GM19468 (cell line): ENCODE measurements around the gene ETS1.

ENCODE experiments used
- ATAC-seq: cut with Tn5 transposase; IDR thresholded peaks from one replicate; pipeline ENCODE4 v1.9.1; 2021; ENCODE audit warnings: mild to moderate bottlenecking, moderate library complexity, moderate number of reproducible peaks; ENCODE audit not compliant: unreplicated experiment; ENCODE audit errors: extremely low read depth

Gene ETS1

DNA sequence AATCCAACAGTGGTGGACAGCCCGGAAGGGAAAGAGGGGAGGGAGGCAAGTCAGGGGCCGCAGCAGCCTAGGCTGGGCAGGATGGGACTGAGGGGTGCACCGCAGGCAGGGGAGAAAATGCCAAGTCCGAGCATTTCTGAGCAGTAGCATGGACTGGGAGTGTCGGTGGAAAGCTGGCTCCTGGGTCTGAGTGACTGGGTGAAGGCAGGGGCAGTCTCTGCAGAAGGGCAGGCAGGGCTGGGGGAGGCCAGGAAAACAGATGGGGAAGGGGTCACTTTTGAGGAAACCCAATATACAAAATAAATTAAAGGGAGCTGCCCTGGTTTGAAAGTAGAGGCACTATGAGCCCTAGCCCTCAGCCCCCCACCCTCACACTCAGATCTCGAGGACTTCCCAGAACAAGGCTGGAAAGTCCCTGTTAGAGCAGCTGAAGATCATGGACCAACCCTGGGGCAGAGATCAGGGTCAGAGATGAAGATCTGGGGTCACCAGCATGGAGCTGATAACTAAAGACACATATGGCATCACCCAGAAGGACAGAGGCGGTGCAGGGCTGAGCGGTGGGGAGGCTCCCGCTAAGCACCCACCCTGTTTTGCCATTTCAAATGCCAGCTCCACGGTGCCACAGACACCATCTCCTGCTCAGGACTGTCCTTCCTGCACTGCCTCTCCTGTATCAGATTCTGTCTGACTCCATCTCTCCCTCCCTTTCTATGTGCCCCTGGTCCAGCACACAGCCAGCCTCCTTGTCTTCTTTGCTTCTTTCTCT is 32.4 kb upstream of the ETS1 start:
- ATAC-seq: no peak

DNA sequence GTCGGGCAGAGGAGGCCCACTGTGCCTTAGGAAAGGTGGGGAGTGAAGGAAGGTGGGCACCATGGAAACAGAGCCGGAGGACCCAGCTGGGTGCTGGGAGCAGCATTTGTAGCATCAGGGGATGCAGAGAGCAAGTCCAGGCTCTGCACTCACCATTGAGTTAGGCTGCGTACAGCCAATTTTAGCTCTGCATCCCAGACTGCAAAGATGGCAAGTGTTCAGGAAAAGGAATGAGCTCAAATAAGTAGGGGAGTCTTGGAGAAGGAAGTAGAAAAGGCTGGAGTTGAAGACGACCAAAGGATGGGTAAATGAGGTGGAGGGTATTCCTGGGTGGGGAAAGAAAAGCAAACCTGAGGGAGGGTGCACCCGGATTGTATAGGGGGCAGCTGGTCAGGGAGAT is 31.6 kb upstream of the ETS1 start:
- no peak for ATAC-seq

DNA sequence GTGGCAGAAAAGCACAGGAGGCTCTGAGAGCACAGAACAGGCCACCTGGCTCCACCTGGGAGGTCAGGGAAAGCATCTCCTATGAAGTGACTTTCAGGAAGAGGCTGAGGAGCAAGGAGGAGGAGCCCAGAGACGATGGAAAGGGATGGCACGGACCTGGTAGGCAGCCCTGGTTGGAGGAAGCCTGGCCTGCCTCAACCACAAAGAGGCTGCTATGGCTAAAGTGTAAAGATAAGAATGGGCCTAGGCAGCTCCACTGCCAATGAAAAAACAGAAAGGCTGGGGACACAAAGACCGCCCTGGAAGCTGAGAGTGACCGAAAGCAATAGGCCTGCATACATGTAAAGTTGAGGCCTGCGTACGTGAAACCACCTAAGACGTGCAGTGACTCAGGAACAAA is 31.2 kb upstream of the ETS1 start:
- no peak for ATAC-seq

DNA sequence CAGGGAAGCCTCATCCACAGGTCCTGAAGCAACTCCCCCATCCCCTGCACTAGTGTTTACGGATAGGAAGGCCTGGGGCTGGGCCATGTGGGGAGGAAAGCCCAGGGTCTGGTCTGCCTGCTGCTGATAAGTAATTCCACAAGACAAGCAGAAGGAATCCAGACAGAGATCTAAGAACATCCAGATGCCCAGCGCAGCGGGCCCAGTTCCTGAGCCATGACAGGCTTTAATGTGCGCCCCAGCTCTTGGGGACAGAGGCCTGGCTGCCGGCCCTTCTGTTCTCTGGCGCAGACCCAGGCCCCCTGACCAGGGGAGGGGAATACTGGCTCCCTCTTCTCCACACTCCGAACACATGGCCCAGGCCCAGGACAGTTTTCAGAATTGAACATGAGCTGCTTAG is 28.8 kb upstream of the ETS1 start:
- no peak for ATAC-seq

DNA sequence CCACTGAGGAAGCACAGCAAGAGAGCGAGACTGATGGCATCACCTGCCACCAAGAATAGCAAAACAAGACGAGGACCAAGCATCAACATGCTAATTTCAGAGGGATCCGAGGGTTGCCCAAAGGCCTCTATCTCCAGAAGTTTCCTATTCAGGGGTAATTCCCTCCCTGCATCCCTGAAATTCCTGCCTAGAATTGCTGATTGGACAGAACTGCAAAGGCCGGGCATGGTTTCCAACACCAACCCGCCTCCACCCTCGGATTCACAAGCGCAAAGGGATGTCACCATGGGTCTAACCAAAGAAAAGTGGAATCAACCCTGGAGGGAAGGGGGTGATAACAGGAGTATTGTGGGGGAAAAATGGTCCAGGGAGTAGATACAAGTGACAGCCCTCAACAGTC is 28.3 kb upstream of the ETS1 start:
- ATAC-seq: no peak

DNA sequence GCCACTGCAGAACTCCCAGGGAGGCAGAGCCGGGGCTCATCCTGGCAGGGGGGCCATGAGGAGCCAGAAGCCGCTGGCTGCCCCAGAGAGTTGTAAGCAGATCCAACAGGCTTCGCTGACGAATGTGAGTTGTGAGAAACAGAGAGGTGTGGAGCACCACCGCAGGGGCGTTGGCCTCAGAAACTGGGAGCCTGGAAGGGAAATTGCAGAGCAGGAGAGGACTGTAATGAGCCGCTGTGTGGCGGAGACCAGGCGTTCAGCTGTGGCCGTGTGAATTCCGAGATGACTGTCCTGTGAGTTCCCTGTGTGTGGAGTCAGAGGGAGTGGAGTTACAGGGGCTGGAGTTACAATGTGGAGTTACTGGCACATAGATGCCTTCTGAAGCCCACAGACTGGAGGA is 27.7 kb upstream of the ETS1 start:
- ATAC-seq: no peak

DNA sequence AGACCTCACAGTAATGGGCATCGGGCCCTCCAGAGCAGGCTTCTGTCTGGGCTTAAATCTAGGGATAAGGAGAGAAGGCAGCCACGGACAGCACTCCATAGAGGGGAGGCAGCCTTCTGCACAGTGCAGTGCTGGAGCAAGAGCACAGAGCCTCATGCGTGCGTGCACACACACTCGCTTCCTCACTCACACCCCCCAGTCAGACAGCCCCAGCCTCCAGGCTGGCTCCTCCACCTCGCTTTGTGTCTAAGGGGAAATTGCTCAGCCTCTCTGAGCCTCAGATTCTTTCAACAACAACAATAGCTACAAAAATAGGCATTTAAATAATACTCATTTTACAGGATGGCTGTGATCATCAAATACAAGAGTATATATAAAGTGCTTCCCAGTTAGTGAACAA is 26.7 kb upstream of the ETS1 start:
- ATAC-seq: no peak

DNA sequence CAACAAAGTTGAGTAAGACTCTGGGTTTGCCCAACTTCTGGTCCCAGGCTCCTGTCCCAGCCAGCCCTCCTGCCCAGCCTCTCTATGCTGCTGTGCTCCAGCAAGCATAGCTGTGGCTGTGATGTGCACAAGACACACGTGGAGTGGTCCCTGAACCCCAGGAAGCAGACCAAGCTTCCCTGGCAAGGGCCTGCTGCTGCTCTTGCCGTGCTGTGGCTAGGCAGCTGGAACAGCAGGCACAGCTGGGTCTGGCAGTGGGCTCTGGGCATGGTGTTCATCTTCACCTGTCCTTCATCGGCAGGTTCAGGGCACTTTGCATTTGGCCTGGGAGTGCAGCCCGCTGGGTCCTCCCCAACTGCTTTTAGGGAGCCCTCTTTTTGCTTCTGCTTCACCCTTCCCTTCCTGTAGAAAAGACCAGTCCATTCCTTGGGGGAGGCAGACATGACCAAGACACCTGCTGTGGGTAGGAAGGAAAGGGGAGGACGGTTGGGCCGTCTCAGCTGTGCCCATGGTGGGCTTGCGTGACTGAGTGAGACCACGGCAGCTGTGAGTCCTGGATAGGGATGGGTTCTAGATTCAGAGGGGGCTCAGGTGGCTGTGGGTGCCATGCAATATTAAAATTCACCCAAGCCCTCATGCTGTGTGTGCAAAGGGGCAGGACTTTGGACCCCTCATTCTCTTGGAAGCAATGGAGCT is 26.1 kb upstream of the ETS1 start:
- no peak for ATAC-seq

DNA sequence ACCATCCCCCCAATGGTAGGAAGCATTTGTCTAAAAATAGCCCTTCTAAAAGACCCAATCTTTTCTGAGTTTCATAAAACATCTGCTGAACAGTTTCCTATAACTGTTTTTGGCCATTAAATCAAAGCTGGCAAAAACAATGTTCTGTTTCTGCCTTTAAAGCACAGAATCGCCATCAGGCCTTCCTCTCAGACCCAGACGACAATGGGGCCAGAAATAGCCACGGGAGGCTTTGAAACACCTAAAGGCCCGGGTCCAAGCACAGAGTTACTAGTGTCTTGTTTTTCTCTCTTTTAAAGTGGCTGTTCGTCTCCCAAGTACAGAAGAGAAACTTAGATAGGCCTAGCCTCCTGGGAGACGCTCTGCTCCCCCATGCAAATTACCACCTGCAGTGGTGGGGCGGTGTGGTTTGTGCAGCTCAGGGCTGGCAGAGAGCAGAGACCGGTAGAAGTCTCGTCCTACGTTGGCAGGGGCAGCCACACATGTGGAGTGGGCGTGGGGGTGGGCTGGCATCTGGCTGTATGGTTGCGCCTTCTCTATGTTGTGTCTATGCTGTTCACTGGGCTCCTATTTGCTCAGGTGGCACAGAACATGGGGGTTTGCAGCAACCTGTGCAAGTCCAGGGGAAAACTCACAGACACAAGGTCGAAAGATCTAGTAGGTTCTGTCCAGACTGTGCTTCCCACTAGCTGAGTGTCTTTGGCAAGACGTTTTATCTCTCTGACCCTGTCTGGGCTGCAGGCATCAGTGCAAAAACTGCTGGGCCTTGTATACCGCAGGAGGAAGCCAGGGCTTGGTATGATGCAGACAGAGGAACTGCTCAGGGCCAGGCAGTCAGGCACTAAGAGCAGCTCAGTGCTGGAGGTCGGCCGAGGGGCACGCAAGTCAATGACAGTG is 23.6 kb upstream of the ETS1 start:
- ATAC-seq: peak; percentile 91

DNA sequence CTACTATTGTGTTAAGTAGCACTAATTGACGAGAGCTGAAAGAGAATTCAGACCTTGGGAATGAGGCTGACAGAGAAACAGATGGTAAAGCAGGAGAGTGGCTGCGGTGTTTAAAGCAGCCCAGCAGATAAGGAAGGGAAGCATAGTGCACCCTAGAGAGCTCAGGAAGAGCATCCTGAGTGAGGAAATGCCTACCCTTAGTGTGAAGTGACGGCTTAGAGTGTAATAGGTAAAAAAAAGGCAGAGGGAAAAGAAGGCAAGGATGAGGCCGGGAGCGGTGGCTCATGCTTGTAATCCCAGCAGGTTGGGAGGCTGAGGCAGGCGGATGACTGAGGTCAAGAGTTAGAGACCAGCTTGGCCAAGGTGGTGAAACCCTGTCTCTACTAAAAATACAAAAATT is 22.4 kb upstream of the ETS1 start:
- no peak for ATAC-seq

DNA sequence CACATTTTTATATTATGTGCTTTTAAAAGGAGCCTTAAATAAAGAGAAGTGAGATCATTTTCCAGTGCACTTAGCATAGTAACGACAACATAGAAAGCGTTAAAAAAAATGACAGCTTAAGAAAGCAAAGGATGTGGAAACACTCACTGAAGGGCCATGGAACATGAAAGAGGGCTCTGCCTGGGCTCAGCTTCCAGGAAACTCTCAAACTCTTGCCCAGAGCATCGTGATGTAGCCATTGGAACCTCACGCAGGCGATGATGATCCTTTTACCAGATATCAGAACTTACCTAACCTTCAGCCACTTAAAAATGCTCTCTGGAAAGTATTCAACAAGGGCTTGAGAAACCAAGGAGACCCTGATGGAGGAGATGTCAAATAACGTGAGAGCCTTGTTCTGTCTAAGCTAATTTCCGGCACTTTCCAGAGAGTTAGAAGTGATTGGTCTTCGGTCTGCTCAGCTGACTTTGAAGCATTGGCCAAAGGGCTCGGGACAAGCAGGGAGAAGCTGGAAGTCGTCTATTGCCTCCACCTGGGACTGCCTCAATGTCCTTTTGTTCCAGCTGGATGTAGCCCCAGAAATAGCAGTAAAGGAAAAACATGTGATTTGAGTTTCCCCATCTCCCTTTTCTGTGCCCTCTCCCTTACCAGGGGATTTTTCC is 21.5 kb upstream of the ETS1 start:
- ATAC-seq: no peak

DNA sequence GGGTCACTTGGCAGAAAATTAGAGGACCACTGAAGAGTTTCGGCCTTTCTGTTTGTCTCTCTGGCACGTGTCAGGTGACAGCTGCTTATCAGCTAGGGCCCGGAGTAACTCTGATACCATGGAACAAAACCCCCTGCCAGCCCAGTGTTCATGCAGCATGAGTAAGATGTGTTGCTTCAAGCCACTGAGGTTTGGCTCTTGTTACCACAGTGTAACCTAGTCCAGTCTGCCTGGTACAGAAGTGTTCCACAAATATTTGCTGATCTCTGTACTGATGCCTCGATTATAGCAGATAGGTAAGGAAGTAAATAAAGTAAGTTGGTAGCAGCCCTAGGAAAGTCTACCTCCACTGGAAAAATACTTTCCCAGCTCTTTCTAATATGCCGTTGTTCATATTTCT is 20.5 kb upstream of the ETS1 start:
- no peak for ATAC-seq

DNA sequence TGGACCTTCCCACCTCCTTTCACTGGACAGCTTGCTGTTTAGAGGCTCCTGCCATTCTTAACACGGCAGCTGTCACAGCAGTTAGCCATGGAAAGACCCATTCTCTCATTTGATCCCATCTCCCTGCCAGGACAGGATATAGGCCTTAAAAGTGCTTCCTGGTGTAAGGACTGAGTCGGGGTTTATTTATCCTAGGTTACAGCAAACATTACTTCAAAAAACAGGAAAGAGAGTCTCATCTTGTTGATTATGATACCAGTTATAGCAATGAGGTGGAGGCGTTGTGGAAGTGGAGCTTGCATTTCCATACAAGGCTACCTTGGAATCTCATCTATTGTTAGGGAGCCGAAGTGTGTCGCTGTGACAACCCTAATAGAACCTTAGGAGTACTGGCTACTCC is 17.4 kb upstream of the ETS1 start:
- ATAC-seq: no peak

DNA sequence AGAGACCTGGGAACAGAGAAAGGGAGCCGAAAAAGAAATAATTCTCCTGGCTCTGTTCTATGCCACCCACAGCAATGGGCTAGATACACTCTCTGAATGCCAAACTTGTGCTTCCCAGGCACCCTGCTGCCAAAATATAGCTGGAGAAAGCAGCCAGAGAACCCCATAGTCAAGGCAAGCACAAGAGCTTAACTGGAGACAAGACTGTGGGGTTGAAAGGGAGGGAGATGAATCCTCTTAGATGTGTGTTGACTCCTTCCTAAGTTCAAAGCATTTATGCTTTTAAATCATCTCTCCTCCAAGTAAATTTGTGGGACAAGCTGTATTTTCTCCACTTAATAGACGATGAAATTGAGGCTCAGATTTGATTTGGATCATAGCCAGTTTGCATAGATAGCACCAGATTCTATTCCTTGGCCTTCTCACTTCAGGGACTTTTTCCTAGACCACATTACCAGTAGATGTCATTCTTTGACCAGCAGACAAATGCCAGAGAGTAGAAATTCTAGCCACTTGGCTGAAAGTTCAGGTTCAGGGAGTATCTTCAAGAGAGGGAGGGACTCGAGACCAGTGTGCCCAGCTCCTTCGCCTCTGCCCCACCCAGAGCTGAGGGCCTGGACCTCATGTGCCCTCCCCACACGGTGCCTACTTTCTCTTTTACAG is 16.5 kb upstream of the ETS1 start:
- ATAC-seq: no peak

DNA sequence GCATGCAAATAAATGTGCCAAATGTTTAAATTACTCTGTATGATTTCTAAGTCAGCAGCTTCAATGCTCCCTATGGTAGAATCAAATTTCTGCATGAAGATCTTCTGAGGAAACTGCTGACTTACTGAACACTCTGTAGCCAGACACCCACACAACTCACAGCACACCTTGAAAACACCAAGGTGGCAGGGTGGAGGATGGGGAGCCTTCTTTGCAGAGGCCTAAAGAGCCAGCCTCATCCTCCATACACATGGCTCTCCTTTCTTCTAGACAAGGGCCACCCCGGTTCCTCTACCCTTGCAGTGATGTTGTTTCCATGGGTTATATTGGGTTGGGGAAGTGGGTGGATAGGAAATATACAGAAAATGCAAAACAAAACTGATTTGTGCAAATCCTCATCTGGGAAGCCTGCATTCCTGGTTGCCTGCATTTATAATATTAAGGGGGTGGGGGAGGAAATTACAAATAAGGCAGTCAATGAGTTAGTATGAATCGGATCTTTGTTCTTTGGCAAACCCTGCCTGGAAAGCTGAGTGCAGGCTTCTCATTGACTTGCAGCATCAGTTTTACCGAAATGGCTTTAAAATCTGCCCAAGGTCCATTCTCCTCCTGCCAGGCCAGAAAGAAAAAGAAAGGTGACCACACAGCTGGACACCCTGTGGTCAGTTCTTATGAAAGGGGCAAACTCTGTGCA is 15.8 kb upstream of the ETS1 start:
- ATAC-seq: no peak

DNA sequence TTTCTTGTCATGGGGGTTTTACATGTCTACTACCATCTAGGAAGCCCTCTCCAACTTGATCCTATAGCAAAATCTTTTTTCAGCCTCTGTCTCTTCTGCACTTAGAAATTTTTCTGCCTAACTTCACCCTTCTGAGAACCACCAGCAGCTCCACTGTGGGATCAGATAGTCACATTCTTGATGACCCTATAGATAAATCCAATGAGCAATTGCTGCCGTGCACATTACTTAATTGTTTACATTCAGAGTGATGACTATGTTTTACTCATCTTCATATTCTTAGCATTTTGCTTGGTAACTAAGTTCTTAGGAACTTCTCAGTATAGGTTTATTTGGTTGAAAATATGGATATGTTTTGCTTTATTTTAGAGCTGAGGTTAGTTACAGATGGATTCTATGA is 12.4 kb upstream of the ETS1 start:
- ATAC-seq: no peak

DNA sequence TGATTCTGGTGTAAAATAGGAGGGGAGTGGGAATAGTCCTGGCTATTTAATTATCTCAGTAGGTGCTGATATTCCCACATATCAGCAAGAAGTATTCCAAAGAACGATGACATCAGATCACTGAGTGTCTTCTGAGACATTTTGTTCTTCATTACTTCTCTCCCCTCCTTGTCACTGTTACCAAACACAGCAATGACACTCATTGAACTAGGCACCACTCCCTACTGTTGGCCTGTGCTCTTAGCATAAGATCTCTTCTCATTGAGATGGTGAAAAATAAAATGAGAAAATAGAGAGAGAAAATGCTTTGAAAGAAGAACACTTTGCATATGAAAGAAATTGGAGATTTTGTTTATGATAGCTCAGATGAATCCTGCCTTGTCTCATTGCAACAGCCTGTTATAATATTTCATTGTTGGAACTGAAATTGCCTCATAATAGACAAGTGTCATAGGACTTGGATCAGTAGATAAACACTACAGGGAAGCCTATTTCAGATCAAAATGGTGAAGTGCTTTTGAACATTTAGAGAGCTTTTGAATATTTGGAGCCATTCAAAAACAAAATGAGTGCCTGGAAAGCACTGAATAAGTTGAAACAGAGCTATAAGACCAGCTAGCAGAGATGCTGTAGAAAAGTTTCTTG is 11.3 kb upstream of the ETS1 start:
- no peak for ATAC-seq

DNA sequence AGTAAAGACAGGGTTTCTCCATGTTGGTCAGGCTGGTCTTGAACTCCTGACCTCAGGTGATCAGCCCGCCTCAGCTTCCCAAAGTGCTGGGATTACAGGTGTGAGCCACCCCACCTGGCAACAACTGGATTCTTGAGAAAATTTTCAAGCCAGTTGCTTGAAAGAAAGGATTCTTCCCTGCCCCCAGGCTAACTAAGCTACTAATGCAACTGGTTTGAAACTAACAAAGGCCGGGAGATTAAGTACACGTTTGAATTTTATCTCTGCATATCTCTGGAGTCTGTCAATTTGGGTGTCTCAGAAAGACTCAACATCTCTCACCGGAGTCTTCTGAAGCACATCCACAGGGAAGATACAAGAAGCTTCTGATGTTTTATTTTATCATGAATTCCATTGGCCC is 10.7 kb upstream of the ETS1 start:
- ATAC-seq: no peak

DNA sequence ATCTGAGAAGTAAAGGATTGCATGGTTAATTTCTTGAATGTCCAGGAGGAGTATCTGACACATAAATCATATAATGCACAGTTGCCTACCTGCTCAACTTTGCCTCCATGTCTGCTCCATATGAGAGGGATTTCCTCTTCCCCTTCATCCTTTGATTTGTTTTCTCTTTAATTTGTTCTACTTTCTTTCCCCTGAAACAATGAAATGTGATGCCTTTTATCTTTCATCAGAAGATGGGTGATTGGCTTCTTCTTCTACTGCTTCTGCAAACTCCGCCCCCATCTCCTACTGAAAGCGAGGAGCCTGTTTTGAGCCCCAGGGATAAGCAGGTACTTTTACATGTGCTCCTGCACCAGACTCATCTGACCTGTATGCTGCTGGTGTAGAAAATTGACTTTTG is 9.9 kb upstream of the ETS1 start:
- ATAC-seq: no peak
